Measurements from ENCODE around the gene BTBD2. TPM values are rescaled to one million over a fixed set of nuclear protein-coding genes. Genes with fewer than 3 reads are reported as not detected.
A peak's percentile ranks its signal among the peaks of the same experiment; 100 is the strongest.

The BTBD2 gene
- total and polyA plus RNA-seq, 2 of the 13 experiments (the other 11 are each of a cell fraction or from before 2014, with no cell fraction given), result 28.1 to 45.3 TPM

- TF ChIP-seq MLX (CRISPR knock-in tag; IDR thresholded peaks at IDR 0.05) (no peak), ZNF607 (CRISPR knock-in tag; IDR thresholded peaks at IDR 0.05; ENCODE audit: borderline replicate concordance) (peak; percentile 59; the same call in 1 of the 2 replicates), KDM5A (IDR thresholded peaks at IDR 0.05; ENCODE audit: borderline replicate concordance, low read length) (no peak), ZNF451 (CRISPR knock-in tag; IDR thresholded peaks at IDR 0.05) (peak; percentile 42; the same call in 1 of the 2 replicates), POLR2AphosphoS5 (IDR thresholded peaks at IDR 0.05; ENCODE audit: low read depth, low read length) (peak; percentile 92), CTCF (CRISPR knock-in tag; IDR thresholded peaks at IDR 0.05) (peak; percentile 88), ZNF574 (CRISPR knock-in tag; IDR thresholded peaks at IDR 0.05) (peak; percentile 41), MEIS2 (CRISPR knock-in tag; IDR thresholded peaks at IDR 0.05) (peak; percentile 79; the same call in 1 of the 2 replicates), RORA (CRISPR knock-in tag; IDR thresholded peaks at IDR 0.05) (no peak), PHF8 (CRISPR knock-in tag; IDR thresholded peaks at IDR 0.05) (peak; percentile 61), RFX5 (IDR thresholded peaks at IDR 0.05; ENCODE audit: low read depth, low read length) (no peak), NRL (CRISPR knock-in tag; IDR thresholded peaks at IDR 0.05; ENCODE audit: borderline replicate concordance) (peak; percentile 67; the same call in 1 of the 2 replicates), ZNF3 (CRISPR knock-in tag; IDR thresholded peaks at IDR 0.05) (0 out of 2 replicates have a peak, but pooled peaks have one; percentile 66), NONO (IDR thresholded peaks at IDR 0.05) (no peak), NONO (CRISPR knock-in tag; conservative IDR thresholded peaks at IDR 0.05) (peak; percentile 61; the same call in 1 of the 2 replicates)
- TF ChIP-seq, protein P1, sequence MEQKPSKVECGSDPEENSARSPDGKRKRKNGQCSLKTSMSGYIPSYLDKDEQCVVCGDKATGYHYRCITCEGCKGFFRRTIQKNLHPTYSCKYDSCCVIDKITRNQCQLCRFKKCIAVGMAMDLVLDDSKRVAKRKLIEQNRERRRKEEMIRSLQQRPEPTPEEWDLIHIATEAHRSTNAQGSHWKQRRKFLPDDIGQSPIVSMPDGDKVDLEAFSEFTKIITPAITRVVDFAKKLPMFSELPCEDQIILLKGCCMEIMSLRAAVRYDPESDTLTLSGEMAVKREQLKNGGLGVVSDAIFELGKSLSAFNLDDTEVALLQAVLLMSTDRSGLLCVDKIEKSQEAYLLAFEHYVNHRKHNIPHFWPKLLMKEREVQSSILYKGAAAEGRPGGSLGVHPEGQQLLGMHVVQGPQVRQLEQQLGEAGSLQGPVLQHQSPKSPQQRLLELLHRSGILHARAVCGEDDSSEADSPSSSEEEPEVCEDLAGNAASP (CRISPR knock-in tag; IDR thresholded peaks at IDR 0.05; ENCODE audit: borderline replicate concordance), result 0 out of 2 replicates have a peak, but pooled peaks have one; percentile 15
- TF ChIP-seq, protein P2, sequence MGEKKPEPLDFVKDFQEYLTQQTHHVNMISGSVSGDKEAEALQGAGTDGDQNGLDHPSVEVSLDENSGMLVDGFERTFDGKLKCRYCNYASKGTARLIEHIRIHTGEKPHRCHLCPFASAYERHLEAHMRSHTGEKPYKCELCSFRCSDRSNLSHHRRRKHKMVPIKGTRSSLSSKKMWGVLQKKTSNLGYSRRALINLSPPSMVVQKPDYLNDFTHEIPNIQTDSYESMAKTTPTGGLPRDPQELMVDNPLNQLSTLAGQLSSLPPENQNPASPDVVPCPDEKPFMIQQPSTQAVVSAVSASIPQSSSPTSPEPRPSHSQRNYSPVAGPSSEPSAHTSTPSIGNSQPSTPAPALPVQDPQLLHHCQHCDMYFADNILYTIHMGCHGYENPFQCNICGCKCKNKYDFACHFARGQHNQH (CRISPR knock-in tag; IDR thresholded peaks at IDR 0.05), result peak; percentile 47; the same call in 1 of the 2 replicates
These were observed 35.7 kb upstream of the BTBD2 start, which contains the start of gene MKNK2 (continued) for GRCh38 chr19:2050991-2051772.

Data from HepG2 (cell line).